Mononuclear cell (primary cell): ENCODE results near the gene RARS1. TPM values are rescaled to one million over a fixed set of nuclear protein-coding genes. Genes with fewer than 3 reads are reported as not detected.
"Not testable (repeated sequence)": the region's sequence is repeated elsewhere in the genome, so short reads cannot be mapped to it uniquely, and the experiment has no call there.

Experiments
- H3K27me3 ChIP-seq: 2 replicates; pipeline ENCODE4 v1.6.0; 2011; ENCODE audit warnings: low read length, control low read depth; ENCODE audit not compliant: insufficient read depth
- H3K4me1 ChIP-seq: 2 replicates; pipeline ENCODE4 v1.5.1; 2011; ENCODE audit warnings: mild to moderate bottlenecking, low read length, control low read depth; ENCODE audit not compliant: insufficient read depth
- H3K4me3 ChIP-seq: 2 replicates; pipeline ENCODE4 v1.5.1; 2011; ENCODE audit warnings: mild to moderate bottlenecking, low read length, moderate library complexity
- H3K9me3 ChIP-seq: 2 replicates; pipeline ENCODE4 v1.5.1; 2011; ENCODE audit warnings: low read depth, mild to moderate bottlenecking, control low read depth, low read length
- total RNA-seq: library from RNA; depleted of rRNA; stranded (reverse); fragments of >200 nt; gene quantifications from one replicate; pipeline ENCODE4 v1.2.3, GENCODE V29; 2012

Gene RARS1
- total RNA-seq, 1 donor, result 194 TPM

DNA sequence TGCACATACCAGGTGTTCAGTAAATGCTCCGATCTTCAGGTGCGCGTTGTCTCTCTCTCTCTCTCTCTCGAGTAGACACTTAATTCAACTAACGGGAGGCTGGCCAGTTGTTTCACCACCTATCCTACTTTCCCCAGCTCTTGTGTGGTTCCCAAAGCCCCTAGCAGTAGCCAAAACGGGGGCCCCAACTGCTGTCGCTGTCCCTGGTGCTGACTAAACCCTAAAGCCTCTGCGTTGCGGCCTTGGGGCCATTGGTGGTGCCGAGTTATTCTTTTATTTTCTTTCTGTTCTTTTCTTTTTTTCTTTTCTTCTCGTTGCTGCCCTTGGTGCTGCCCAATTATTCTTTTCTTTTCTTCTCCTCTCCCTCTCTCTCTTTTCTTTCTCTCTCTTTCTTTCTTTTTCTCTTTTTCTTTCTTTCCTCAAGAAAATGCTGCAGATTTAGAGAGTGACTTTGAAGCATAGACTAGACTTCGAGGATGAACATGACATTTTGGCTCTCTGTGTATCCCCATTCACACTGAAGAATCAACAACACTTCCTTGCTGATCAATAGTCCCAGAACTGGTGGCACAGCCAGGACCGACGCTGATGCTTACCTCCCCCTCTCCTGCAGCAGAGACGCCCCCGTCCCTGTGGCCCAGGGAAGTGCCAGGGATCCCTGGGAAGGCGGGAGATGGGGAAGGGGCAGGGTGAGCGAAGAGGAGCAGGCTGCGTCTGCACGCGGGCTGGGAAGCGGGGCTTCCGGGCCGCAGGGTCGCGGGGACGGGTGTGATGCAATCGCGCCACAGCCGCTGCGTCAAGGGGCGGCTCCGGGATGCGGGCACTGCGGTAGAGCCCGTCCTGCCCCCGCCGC lies 42.5 kb downstream of the RARS1 start, which contains the start of gene FBLL1:
Gene FBLL1 (plus strand): TSS at position 785 of the 853 bp plus-strand sequence. CDS start 200 bp downstream, outside the sequence.
- H3K4me1 ChIP-seq, result no peaks in the 10 kb centered on the region
- H3K4me3 ChIP-seq, result no peak within 1 kb of the TSS
- H3K27me3 ChIP-seq, result peaks cover 40% of the 10 kb centered on the region
- H3K9me3 ChIP-seq, result no peaks in the 10 kb centered on the region

DNA sequence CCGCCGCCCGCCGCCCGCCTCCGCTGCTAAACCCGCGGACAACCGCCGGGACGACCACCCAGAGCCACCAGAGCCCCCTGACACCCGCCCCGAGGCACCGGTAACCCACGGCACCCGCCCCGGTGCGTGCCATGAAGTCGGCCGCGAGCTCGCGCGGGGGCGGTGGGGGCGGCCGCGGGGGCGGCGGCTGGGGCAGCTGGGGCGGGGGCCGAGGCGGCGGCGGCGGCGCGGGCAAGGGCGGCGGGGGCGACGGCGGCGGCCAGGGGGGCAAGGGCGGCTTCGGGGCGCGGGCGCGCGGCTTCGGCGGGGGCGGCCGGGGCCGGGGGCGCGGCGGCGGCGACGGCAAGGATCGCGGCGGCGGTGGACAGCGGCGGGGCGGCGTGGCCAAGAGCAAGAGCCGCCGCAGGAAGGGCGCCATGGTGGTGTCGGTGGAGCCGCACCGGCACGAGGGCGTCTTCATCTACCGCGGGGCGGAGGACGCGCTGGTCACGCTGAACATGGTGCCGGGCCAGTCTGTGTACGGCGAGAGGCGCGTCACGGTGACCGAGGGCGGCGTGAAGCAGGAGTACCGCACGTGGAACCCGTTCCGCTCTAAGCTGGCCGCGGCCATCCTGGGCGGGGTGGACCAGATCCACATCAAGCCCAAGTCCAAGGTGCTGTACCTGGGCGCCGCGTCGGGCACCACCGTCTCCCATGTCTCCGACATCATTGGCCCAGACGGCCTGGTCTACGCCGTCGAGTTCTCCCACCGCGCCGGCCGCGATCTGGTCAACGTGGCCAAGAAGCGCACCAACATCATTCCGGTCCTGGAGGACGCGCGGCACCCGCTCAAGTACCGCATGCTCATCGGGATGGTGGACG lies 43.3 kb downstream of the RARS1 start:
- no peaks in the 10 kb centered on the region for H3K9me3 ChIP-seq
- H3K4me3 ChIP-seq, result no peak overlapping the region
- H3K4me1 ChIP-seq, result no peaks in the 10 kb centered on the region

DNA sequence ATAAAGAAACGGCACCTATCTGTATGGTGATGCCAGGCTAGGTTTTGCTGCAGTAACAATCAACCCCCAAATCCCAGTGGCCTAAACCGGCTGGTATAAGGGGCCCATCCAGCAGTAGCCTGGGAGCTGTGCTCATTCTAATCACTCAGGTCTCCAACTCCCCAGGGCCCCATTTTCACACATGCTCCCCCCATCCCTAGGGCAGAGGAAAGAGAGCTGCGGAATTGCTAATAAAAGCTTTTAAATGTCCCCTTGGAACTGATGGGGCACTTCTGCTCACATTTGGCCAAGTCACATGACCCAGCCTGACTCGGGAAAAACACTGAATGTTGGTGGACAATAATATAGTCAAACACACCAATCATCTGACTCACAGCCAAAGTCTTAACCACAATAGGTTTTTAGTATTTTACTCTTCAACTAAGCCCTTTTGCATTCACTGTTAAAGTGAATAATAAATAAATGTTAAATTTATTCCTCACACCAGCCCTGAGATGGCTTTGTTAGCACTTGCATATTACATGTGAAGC lies 44.4 kb downstream of the RARS1 start:
- H3K27me3 ChIP-seq, result peaks cover 40% of the 10 kb centered on the region
- H3K4me3 ChIP-seq, result no peak overlapping the region
- no peaks in the 10 kb centered on the region for H3K9me3 ChIP-seq
- no peaks in the 10 kb centered on the region for H3K4me1 ChIP-seq

More for the DNA sequence above, 43.3 kb downstream of the RARS1 start:
- H3K27me3 ChIP-seq, result peaks cover 40% of the 10 kb centered on the region

DNA sequence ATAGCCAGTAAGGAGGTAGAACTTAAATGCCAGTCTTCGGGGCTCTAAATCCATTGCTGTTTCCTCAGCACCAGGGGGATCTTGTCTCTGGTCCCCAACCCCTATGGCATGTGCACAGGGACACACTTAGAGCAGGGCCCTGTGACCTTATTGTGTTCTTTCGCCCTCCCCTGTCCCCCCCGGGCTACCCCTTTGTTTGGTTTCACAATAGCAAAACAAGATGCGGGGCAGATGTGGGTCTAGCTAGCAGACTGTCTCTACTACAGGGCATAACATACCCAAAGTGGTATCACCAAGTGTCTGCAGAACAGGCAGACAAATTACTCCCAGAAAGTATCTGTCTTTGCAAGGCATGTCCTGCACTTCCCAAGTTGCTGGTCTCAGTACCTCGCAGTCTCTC lies 44.9 kb downstream of the RARS1 start:
- H3K4me3 ChIP-seq, result no peak overlapping the region
- no peaks in the 10 kb centered on the region for H3K9me3 ChIP-seq
- H3K27me3 ChIP-seq, result peaks cover 40% of the 10 kb centered on the region
- no peaks in the 10 kb centered on the region for H3K4me1 ChIP-seq

DNA sequence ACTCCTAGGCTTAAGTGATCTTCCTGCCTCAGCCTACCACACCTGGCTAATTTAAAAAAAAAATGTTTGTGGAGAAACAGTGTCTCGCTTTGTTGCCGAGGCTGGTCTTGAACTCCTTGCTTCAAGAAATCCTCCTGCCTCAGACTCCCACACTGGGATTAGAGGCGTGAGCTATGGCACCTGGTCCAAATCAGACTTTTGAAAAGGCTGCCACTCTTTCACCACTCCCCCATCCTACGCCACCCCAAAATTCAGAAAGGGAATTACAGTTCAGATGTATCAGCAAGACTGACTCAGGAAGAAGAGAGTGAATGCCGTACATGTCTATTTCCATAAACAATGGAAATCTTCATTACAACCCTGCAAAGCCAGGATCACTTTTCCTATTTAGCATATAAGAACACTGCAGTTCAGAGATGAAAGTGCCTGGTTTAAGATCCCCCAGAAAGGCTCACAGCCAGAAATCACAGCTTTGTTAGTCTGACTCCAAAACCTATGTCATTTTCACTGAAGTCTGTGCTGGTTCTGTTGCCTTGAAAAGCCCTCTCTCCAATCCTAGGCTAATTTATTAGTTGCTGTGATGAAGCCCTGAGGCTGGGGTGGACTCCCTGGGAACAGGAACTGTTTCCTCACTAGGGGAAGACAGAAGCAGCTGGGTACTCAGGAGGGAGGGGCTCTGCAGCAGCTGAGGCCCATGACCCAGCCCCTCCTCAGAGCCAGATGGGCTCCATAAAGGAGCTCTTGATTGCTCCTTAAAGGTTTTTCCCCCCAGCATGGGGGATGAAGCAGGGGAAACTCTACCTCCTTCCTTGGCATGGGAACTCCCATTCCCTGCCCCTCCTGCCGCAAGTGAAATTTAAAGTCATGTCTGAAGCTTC lies 46.0 kb downstream of the RARS1 start:
- Histone ChIP-seq H3K27me3 (peaks cover 40% of the 10 kb centered on the region), H3K9me3 (no peaks in the 10 kb centered on the region), H3K4me1 (no peaks in the 10 kb centered on the region), H3K4me3 (no peak overlapping the region)

DNA sequence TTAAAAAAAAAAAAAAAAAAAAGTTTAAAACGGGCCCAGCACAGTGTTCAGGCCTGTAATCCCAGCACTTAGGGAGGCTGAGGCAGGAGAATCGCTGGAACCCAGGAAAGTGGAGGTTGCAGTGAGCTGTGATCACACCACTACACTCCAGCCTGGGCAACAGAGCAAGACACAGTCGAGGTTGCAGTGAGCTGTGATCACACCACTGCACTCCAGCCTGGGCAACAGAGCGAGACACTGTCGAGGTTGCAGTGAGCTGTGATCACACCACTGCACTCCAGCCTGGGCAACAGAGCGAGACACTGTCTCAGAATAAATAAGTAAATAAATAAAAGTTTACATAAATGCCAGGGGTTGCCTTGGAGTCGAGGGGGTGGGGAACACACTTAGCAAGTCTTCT lies 48.1 kb downstream of the RARS1 start:
- peaks cover 25% of the 10 kb centered on the region for H3K27me3 ChIP-seq
- H3K4me3 ChIP-seq, H3K9me3 ChIP-seq, H3K4me1 ChIP-seq: not testable (repeated sequence)

DNA sequence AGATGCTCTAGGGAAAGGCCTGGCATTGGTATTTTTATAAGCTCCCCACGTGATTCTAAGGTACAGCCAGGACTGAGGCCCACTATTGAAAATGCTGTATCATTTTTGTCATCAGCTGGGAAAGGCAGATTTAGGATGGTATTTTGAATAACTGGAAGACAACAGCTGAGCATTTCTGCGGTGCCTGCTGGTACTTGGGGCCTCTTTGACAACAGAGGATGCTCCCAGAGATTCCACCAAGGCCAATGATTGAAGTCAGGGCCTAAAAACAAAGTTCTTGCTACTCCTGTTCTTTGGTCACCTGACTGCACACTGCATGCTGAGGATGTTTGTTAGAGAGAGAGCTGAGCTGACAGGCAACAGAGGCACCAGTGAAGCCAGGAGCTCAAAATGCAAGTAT lies 50.9 kb downstream of the RARS1 start:
- Histone ChIP-seq H3K9me3 (no peaks in the 10 kb centered on the region), H3K27me3 (peaks cover under 1% of the 10 kb centered on the region), H3K4me1 (no peaks in the 10 kb centered on the region), H3K4me3 (no peak overlapping the region)

DNA sequence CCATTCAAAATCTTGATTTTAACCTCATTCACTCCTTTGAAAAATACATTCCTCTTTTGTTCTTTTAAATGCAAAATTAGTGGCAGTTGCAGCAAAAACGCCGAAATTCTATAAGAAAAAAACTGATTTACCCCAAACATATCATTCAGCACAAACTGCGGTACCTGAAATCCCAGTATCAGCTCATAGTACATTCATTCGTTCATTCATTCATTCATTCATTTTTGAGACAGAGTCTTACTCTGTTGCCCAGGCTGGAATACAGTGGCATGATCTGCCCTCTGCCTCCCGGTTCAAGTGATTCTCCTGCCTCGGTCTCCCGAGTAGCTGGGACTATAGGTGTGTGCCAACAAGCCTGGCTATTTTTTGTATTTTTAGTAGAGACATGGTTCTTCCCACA lies 63.3 kb downstream of the RARS1 start:
- Histone ChIP-seq H3K4me1 (no peaks in the 10 kb centered on the region), H3K27me3 (no peaks in the 10 kb centered on the region), H3K4me3 (no peak overlapping the region), H3K9me3 (no peaks in the 10 kb centered on the region)

DNA sequence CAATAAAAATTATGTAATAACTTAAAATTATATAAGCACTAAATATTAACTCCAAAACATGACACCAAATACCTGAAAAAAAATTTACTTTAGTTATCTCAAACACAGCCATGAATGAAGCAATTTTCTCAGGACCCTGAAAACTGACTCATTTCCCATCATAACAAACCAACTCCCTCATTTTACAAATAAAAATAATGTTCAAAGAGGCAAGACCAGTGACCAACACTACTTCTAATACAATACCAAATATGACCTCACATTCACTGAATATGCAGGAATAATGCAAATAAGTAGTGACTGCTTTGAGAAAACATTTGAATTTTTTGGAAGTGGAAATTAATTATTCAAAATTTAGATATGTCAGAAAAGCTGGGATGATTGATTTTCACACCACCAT lies 64.4 kb downstream of the RARS1 start:
- no peaks in the 10 kb centered on the region for H3K4me1 ChIP-seq
- no peaks in the 10 kb centered on the region for H3K9me3 ChIP-seq
- H3K27me3 ChIP-seq, result no peaks in the 10 kb centered on the region
- no peak overlapping the region for H3K4me3 ChIP-seq

DNA sequence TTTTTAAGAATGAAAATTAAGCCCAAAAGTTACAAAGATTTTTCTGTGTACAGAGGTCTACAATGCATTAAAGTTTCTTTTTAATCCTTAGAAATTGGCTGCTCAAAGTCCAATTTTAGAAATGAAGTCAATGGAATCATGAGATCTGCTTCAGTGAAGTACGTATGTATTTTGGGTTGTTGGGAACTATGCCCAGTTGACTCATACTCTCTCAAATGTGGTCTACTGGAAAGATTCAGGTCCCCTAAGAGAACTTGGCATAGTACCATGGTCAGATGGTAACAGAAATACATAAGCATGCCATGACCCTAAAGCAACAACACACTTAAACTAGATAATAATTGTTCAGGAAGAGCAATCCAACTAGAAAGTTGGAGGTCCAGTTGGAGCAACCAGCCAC lies 65.9 kb downstream of the RARS1 start:
- Histone ChIP-seq H3K4me1 (no peaks in the 10 kb centered on the region), H3K4me3 (no peak overlapping the region), H3K9me3 (no peaks in the 10 kb centered on the region), H3K27me3 (no peaks in the 10 kb centered on the region)

DNA sequence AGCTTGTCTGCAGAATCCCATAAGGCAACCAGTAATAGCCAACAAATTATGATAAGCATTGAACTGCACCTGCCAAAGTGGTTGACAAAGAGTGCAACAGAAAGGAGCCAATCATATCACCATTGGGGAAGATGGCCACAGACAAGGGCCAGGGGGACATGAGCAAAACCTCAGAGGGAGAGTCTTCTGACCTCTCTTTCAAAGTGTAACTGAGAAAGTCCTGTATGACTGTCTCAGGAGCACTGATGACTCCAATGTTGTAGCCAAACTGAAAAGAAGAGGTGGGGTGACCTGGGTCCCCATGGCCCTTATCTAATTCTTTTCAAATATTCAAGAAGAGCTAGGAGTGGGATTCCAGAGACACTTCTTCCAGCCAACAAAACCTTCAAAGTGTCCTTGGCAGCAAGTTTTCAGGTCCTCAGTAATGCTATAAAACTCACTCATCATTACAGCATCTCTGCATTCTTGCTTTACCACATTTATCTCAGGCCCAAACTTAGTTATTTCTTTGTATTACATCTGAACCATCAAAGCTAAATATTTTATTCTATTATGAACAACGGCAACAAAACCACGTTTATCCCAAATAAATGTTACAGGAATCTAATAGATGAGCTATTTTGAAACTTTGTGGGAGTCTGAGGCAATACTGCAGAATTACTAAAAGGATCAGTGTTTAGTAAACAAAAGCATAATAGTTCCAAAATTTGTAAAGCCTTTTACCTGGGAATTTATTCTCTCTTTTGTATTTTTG lies 67.3 kb downstream of the RARS1 start:
- Histone ChIP-seq H3K4me1 (no peaks in the 10 kb centered on the region), H3K27me3 (no peaks in the 10 kb centered on the region), H3K4me3 (no peak overlapping the region), H3K9me3 (no peaks in the 10 kb centered on the region)

DNA sequence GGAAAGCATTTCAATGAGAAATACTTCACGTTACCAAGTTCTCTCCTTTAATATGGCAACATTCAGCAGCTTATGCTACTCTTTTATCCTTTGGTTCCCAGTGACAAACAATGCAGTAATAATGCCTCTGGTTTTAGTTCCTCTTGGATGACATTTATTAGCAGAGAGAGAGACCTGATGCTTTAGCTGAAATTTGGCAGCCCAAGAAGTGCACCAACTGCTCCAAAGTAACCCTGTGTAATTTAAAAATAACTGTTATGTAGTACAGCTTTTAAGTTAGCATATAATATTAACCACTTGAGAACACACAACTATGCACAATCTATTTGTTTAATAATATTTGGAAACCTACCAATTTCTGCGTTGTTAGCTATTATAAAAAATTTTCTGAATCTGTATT lies 71.1 kb downstream of the RARS1 start:
- no peaks in the 10 kb centered on the region for H3K4me1 ChIP-seq
- no peaks in the 10 kb centered on the region for H3K27me3 ChIP-seq
- no peaks in the 10 kb centered on the region for H3K9me3 ChIP-seq
- no peak overlapping the region for H3K4me3 ChIP-seq

DNA sequence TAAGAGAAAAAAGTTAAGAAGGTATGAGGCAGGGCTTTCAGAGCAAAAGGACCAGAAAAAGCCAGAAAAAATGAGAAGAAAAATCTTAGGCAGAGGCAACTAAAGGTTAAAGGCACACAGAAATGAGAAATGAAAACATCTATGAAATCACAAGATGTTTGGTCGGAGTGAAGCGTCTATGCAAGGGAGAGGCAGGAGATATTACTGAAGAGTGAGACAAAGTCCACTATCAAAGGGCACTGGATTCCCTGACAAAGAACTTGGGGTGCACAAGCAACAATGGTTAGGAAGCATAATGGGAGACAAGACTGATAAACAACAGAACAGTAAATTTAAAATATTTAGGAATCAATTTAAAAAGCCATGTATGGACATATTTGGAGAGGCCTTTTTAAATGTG lies 76.0 kb downstream of the RARS1 start:
- Histone ChIP-seq H3K27me3 (no peaks in the 10 kb centered on the region), H3K9me3 (no peaks in the 10 kb centered on the region), H3K4me1 (no peaks in the 10 kb centered on the region), H3K4me3 (no peak overlapping the region)

DNA sequence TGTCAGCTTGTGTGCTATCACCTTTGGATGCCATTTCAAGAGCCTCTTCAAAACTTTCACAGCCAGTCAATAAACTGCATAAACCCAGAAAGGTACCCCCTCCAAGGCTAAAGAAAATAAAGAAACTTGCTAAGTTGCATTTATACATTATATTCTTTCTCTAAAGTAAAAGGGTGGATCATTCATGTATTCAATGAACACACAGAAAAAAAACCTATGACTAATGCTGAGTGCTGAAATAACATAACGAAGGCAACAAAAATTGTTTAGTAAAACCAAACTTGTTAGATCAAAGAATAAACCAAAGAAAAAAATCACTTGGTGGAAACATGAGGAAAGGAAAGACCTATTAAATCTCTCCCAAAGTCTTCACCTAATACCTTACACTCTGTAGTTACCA lies 77.7 kb downstream of the RARS1 start:
- no peaks in the 10 kb centered on the region for H3K4me1 ChIP-seq
- no peak overlapping the region for H3K4me3 ChIP-seq

More for the DNA sequence above, 77.7 kb downstream of the RARS1 start:
- H3K9me3 ChIP-seq, result no peaks in the 10 kb centered on the region
- H3K27me3 ChIP-seq, result no peaks in the 10 kb centered on the region
